Esophagus (tissue), 2 donors: ENCODE results near the gene FAF2. TPM values are rescaled to one million over a fixed set of nuclear protein-coding genes. Genes with fewer than 3 reads are reported as not detected.

Experiments used
- H3K27ac ChIP-seq, 2 donors: one replicate each; pipeline ENCODE4 v1.5.1; 2013; ENCODE audit warnings: low read depth in 2 of 2, mild to moderate bottlenecking in 2 of 2, inconsistent platforms in 1 of 2, low read length in 1 of 2, moderate library complexity in 1 of 2
- H3K27me3 ChIP-seq, 2 donors: one replicate each; pipeline ENCODE4 v1.6.1; 2013; ENCODE audit warnings: low read length in 2 of 2, control low read depth in 1 of 2, mild to moderate bottlenecking in 1 of 2; ENCODE audit not compliant: insufficient read depth in 2 of 2, control insufficient read depth in 1 of 2
- H3K36me3 ChIP-seq, 2 donors: one replicate each; pipeline ENCODE4 v1.6.1; 2013; ENCODE audit warnings: low read length in 1 of 2; ENCODE audit not compliant: control insufficient read depth in 2 of 2, insufficient read depth in 2 of 2
- H3K4me1 ChIP-seq, 2 donors: one replicate each; pipeline ENCODE4 v1.6.1; 2013; ENCODE audit warnings: low read length in 1 of 2; ENCODE audit not compliant: control insufficient read depth in 2 of 2, insufficient read depth in 2 of 2
- H3K4me3 ChIP-seq, 2 donors: one replicate each; pipeline ENCODE4 v1.5.1; 2013; ENCODE audit warnings: low read length in 2 of 2, mild to moderate bottlenecking in 2 of 2, low read depth in 1 of 2, moderate library complexity in 1 of 2
- H3K9me3 ChIP-seq, 2 donors: one replicate each; pipeline ENCODE4 v1.6.1; 2013; ENCODE audit warnings: mild to moderate bottlenecking in 2 of 2, low read depth in 1 of 2, low read length in 1 of 2, moderate library complexity in 1 of 2; ENCODE audit not compliant: control insufficient read depth in 2 of 2, insufficient read depth in 1 of 2
- WGBS, 2 donors: extraction: QIAGEN DNeasy Blood & Tissue Kit; methylation state at CpG; one replicate each; pipeline ENCODE4 v1.1.7; 2013; 5-methylcytosine and 5-hydroxymethylcytosine counted together
- polyA plus RNA-seq, 2 donors: library from polyadenylated mRNA; stranded (reverse); fragments of 200-250 nt; gene quantifications; one replicate each; pipeline ENCODE4 v1.2.3, GENCODE V29; 2013
- donor health status: healthy with polysubstance abuse.
- donor health status: Bipolar disorder and iron deficiency.

FAF2 gene
- polyA plus RNA-seq, 2 donors: 9.7 to 12.6 TPM

- peaks cover 0 to 10% of the 10 kb centered on the region in 2 donors for H3K4me1 ChIP-seq
- WGBS, 2 donors: 59 to 62% methylated on average over 18 of the region's 18 CpGs
- peaks cover 0 to 4% of the 10 kb centered on the region in 2 donors for H3K9me3 ChIP-seq
- no peak overlapping the region for H3K4me3 ChIP-seq
- H3K27me3 ChIP-seq: no peaks in the 10 kb centered on the region
- H3K27ac ChIP-seq: peak overlapping the region in 1 of 2 donors; percentile 16
- no peaks in the 10 kb centered on the region for H3K36me3 ChIP-seq
Measured at GRCh38 chr5:176553260-176554085, 105.3 kb downstream of the FAF2 start.

GRCh38 chr5:176557846-176558245, 109.7 kb downstream of the FAF2 start:
- WGBS, 2 donors: 96 to 97% methylated on average over 12 to 13 of the region's 13 CpGs
- Histone ChIP-seq H3K27me3 (no peaks in the 10 kb centered on the region), H3K27ac (no peak overlapping the region), H3K4me1 (peaks cover 0 to 9% of the 10 kb centered on the region in 2 donors), H3K36me3 (no peaks in the 10 kb centered on the region), H3K4me3 (no peak overlapping the region), H3K9me3 (peaks cover 4% of the 10 kb centered on the region in 2 donors)

Other genes starting within 250 kb of the FAF2 start
- 1 to 10 TPM; 2.9 to 3.3 TPM for gene SIMC1, start 210.0 kb upstream of the FAF2 start, polyA plus RNA-seq
- 10 to 100 TPM; 41.8 to 44.4 TPM for gene KIAA1191, start 86.6 kb upstream of the FAF2 start, polyA plus RNA-seq
- gene ARL10, start 82.9 kb upstream of the FAF2 start, polyA plus RNA-seq: 1 to 10 TPM; 2.4 to 3.8 TPM
- gene NOP16, start 59.8 kb upstream of the FAF2 start, polyA plus RNA-seq: 10 to 100 TPM; 50.6 to 70.3 TPM
- 100 to 1,000 TPM; 151 to 163 TPM for gene HIGD2A, start 59.6 kb upstream of the FAF2 start, polyA plus RNA-seq
- 100 to 1,000 TPM; 517 to 730 TPM for gene CLTB, start 31.8 kb upstream of the FAF2 start, polyA plus RNA-seq
- gene RNF44, start 89.0 kb downstream of the FAF2 start, polyA plus RNA-seq: 10 to 100 TPM; 12.9 to 24.0 TPM
- gene CDHR2, start 101.0 kb downstream of the FAF2 start, polyA plus RNA-seq: under 1 TPM; 0.01 to 0.08 TPM
- under 1 TPM; 0.43 to 0.72 TPM for gene GPRIN1, start 161.8 kb downstream of the FAF2 start, polyA plus RNA-seq
- not detected for gene SNCB, start 182.1 kb downstream of the FAF2 start, polyA plus RNA-seq
- gene EIF4E1B, start 182.3 kb downstream of the FAF2 start, polyA plus RNA-seq: not detected
- 10 to 100 TPM; 15.7 to 21.3 TPM for gene TSPAN17, start 199.1 kb downstream of the FAF2 start, polyA plus RNA-seq